Activated naive CD4-positive, alpha-beta T cell treated with Interleukin-2 at 50 U/mL for 16 hours (primary cell): ENCODE measurements around the gene RBCK1.
"Not testable (repeated sequence)": the region's sequence is repeated elsewhere in the genome, so short reads cannot be mapped to it uniquely, and the experiment has no call there.

Source experiments
- DNase-seq: peaks from one replicate; pipeline ENCODE4 v3.0.0-alpha.2; 2020

The RBCK1 gene

GRCh38 chr20:376089-376488 is 32.0 kb upstream of the RBCK1 start:
- DNase-seq: no peak

GRCh38 chr20:376750-377149 is 31.3 kb upstream of the RBCK1 start:
- no peak for DNase-seq

GRCh38 chr20:377578-377977 is 30.5 kb upstream of the RBCK1 start:
- not testable (repeated sequence) for DNase-seq

GRCh38 chr20:378961-379336 is 29.1 kb upstream of the RBCK1 start:
- no peak for DNase-seq

GRCh38 chr20:380763-381580 is 27.1 kb upstream of the RBCK1 start:
- peak; percentile 74 for DNase-seq

DNA sequence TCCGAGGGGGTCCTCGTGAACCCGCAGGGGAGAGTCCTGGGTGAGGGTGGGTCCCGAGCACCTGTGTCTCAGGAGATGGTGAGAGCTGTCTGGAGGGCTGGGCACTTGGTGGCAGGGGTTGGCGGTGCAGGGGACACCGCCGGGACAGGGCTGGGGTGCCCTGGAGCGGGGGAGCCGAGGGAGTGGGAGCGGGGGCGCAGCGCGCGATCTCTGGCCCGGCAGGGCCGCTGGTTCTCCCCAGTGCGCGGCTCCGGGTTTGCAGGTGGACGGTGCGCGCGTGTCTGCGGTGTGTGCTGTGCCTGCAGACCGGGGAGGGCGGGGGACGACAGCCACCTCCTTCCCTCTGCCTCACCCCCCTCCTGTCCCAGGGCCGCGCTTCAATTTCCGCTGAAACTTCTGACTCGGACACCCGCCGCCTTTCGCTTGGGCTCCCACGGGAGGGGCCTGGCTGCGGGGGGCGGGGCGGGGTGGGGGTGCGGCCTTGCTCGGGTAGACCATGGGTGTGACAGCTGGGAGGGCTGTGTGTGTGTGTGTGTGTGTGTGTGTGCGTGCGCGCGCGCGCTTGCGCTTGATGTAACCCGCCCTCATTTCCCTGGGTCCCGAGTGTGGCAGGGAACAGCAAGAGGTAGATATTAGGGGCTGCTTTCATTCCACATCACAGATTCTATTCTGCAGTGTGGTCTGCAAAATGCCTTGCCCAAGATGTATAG is 26.4 kb upstream of the RBCK1 start:
- peak; percentile 76 for DNase-seq

GRCh38 chr20:382291-383115 is 25.6 kb upstream of the RBCK1 start:
- peak; percentile 5 for DNase-seq

DNA sequence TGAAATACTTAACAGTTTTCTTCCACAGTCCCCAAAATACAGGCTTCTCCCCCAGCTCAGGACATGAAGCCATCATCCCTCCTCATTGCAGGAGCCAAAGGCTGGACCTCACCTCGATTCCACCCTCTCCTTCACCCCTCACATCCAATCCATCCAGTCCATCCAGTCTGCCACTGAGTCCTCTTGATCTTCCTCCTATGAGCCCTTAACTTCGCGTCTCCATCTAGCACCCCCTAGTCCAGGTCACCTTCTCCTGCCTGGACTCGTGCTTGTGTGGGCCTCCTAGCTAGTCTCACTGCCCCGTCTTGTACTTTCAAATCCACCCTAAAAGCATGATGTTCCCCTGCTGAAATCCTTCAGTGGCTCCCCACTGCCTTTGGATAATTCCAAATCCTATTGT is 24.2 kb upstream of the RBCK1 start:
- no peak for DNase-seq

DNA sequence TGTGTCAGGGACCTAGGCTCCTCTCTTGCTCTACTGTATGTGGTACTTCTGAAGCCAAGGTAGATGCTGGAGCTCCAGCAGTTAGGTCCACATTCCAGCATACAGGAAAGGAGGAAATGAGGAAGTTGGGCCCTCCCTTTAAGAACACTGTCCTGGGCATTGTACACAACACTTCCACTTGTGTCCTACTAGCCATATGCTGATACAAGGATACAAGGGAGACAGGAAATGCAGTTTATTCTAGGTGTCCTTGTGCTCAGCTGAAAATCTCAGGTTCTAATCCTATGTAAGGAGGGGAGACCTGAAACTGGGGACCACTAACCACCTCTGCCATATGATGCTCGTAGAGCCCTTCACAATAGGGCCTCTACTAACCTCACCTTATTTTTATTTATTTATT is 23.4 kb upstream of the RBCK1 start:
- DNase-seq: no peak

DNA sequence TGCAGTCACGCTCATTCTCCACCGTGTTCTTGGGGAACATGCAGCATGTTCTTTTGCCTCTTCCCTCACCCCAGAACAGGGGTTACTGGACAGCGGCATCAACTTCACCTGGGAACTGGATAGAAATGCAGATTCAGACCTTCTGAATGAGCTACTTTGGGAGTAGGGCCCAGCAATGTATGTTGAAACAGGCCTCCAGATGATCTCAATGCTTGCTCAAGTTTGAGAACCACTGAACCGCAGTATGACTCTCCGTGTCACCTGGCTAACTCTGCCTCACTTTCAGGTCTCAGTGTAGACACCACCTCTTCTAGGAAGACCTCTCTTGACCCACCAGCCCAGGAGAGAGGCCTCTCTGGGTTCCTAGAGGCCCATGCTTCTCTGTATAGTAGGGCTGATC is 22.7 kb upstream of the RBCK1 start:
- no peak for DNase-seq

DNA sequence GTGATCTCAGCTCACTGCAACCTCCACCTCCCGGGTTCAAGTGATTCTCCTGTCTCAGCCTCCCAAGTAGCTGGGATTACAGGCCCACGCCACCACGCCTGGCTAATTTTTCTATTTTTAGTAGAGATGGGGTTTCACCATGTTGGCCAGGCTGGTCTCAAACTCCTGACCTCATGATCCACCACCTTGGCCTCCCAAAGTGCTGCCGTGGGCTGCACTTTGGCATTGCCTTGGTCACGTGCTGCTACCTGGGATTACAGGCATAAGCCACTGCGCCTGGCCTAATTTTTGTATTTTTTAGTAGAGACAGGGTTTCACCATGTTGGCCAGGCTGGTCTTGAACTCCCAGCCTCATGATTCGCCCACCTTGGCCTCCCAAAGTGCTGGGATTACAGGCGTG is 21.5 kb upstream of the RBCK1 start:
- not testable (repeated sequence) for DNase-seq

DNA sequence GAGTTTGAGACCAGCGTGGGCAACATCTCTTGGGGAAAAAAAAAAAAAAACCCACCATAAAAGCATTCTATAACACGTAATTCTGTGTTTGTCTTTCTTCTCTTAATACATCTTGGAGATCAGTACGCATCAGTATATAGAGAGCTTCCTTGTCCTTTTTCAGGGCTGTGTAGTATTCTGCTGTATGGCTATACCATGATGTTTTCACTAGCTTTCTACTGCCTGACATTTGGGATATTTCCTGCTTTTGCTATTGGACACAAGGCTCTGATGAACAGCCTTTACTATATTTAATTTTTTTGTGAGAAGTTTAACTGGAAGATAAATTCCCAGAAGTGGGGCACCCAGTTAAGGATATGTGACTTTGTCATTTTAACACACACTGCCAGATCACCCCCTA is 20.6 kb upstream of the RBCK1 start:
- no peak for DNase-seq

- no peak for DNase-seq
These were observed 19.8 kb upstream of the RBCK1 start for GRCh38 chr20:388034-388994.

- DNase-seq: no peak
These were observed 18.9 kb upstream of the RBCK1 start for GRCh38 chr20:389220-389619.

DNA sequence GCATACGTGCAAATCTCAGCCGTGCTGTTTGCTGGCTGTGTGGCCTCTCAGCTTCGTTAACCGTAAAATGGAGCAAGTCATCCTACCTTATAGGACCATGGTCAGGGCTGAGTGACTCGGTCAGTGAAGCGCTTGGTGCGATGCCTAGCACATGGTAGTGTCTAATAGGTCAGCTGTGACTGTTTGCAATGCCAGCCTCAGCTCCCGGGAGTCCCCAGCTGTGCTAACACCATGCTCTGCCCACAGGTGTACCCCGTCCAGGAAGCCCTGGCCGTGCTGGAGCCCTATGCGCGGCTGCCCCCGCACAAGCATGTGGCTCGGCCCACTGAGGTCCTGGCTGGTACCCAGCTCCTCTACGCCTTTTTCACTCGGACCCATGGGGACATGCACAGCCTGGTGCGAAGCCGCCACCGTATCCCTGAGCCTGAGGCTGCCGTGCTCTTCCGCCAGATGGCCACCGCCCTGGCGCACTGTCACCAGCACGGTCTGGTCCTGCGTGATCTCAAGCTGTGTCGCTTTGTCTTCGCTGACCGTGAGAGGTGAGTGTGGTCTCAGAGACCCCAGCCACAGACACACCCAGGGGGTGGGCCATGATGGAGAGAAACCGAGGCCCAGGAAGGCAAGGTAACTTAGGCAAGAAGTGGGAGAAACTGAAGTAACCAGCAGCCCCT is 16.9 kb upstream of the RBCK1 start:
- no peak for DNase-seq

DNA sequence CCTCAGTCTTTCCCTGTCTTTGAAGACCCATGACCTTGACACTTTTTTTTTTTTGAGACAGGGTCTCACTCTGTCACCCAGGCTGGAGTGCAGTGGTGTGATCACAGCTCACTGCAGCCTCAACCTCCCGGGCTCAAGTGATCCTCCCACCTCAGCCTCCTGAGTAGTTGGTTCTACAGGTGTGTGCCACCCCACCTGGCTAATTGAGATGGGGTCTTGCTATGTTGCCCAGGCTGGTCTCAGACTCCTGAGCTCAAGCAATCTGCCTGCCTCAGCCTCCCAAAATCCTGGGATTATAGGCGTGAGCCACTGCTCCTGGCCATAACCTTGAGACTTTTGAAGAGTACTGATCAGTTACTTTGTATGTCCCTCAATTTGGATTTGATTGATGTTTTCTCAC is 14.8 kb upstream of the RBCK1 start:
- not testable (repeated sequence) for DNase-seq

- DNase-seq: no peak
These were observed 11.9 kb upstream of the RBCK1 start for GRCh38 chr20:396252-396618.

- no peak for DNase-seq
These were observed 11.3 kb upstream of the RBCK1 start for GRCh38 chr20:396619-397431.

- no peak for DNase-seq
These were observed 10.5 kb upstream of the RBCK1 start for GRCh38 chr20:397432-398237.

DNA sequence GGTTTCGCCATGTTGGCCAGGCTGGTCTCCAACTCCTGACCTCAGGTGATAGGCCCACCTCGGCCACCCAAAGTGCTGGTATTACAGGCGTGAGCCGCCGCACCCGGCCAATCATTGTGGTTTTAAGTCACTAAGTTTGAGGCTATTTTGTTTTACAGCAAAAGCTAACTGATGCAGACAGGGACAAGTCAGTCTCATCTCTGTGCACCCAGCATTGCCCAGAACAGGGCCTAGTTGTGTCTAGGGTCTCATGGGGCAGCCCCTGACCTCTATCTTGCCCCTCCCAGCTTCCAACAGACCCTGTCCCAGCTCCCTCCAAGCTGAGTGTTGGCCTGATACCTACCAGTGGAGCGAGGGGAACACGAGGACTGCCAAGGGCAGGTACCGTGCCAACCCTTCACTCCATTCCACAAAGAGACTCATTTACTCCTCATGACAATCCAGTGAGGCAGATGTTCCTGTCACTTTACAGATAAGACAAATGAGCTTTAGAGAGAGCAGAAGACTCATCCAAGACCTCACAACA is 8.9 kb upstream of the RBCK1 start:
- no peak for DNase-seq
